Dendritic cell treated with granulocyte-macrophage colony-stimulating factor and Interleukin-4, amounts not matched to agents 40 ng/mL and 50 ng/mL, for 4 days (primary cell): ENCODE measurements around the gene GPR17.

Source experiments
- H3K27ac Mint-ChIP-seq: one replicate; pipeline ENCODE4 v1.8.0; 2022; ENCODE audit warnings: mild to moderate bottlenecking, mixed read lengths
- H3K27me3 Mint-ChIP-seq: one replicate; pipeline ENCODE4 v1.8.0; 2022; ENCODE audit warnings: mild to moderate bottlenecking, mixed read lengths
- H3K36me3 Mint-ChIP-seq: one replicate; pipeline ENCODE4 v1.8.0; 2022; ENCODE audit warnings: low read depth, mixed read lengths
- H3K4me1 Mint-ChIP-seq: one replicate; pipeline ENCODE4 v1.8.0; 2022; ENCODE audit warnings: low read depth, mixed read lengths
- H3K4me3 Mint-ChIP-seq: one replicate; pipeline ENCODE4 v1.8.0; 2022; ENCODE audit warnings: mild to moderate bottlenecking, moderate library complexity, mixed read lengths
- H3K9me3 Mint-ChIP-seq: one replicate; pipeline ENCODE4 v1.8.0; 2022; ENCODE audit warnings: mixed read lengths
- intact Hi-C: fragments of 100-400 bp; cut with micrococcal nuclease; formaldehyde crosslinking; loops from one replicate; pipeline ENCODE4 v1.15.0; 2022

The GPR17 gene

GRCh38 chr2:127622561-127623387 is 23.2 kb upstream of the GPR17 start:
- H3K9me3 Mint-ChIP-seq, result no peaks in the 10 kb centered on the region
- peaks cover 6% of the 10 kb centered on the region for H3K4me1 Mint-ChIP-seq
- H3K4me3 Mint-ChIP-seq, result no peak overlapping the region
- intact Hi-C loops, result no loop called here
- H3K36me3 Mint-ChIP-seq, result no peaks in the 10 kb centered on the region
- H3K27ac Mint-ChIP-seq, result no peak overlapping the region
- peaks cover 4% of the 10 kb centered on the region for H3K27me3 Mint-ChIP-seq

DNA sequence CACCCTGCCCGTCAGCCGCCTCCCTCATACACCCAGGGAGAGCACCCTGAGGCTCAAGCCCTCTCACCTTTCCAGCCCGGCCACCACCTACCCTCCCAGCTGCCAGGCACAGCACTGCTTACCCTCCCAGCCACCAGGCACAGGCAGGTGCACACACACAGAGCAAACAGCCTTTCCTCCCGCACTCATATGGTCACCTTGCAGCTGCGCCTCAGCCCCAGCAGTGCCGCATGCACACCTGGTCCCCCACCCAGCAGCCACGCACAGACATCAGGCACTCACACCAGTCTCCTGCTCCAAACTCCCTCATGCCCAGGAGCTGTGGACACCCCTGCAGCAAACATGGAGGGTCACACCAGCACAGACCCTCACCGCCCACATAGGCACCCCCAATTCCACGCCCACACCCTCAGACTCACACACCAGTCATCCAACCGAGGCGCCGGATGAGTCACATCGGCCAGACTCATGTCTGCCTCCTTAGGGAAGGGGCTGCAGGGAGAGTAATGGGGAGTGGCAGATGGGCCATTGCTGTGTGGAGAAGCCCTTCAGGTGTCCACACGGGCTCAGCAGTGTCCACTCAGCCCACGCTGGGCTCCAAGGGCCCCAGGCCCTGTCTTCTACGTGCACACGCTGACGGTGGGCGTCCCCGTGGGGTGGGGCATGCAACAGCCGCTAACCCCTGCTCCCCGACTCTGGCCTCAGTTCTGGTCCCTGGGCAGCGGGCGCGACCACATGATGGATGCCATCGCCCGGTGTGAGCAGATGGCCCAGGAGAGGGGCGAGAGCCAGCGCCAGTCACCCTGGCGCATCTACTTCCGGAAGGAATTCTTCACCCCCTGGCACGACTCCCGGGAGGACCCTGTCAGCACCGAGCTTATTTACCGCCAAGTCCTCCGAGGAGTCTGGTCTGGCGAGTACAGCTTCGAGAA is 22.3 kb upstream of the GPR17 start:
- intact Hi-C loops, result no loop called here
- Mint-ChIP-seq H3K4me1 (peaks cover 6% of the 10 kb centered on the region), H3K27ac (no peak overlapping the region), H3K9me3 (no peaks in the 10 kb centered on the region), H3K4me3 (no peak overlapping the region), H3K36me3 (no peaks in the 10 kb centered on the region), H3K27me3 (peaks cover 4% of the 10 kb centered on the region)

GRCh38 chr2:127624320-127624755 is 21.6 kb upstream of the GPR17 start:
- Mint-ChIP-seq H3K36me3 (no peaks in the 10 kb centered on the region), H3K27ac (no peak overlapping the region), H3K27me3 (peaks cover 4% of the 10 kb centered on the region), H3K9me3 (no peaks in the 10 kb centered on the region), H3K4me3 (no peak overlapping the region), H3K4me1 (peaks cover 13% of the 10 kb centered on the region)
- intact Hi-C loops, result no loop called here

- Mint-ChIP-seq H3K27me3 (peaks cover 4% of the 10 kb centered on the region), H3K9me3 (no peaks in the 10 kb centered on the region), H3K36me3 (no peaks in the 10 kb centered on the region), H3K4me1 (peaks cover 15% of the 10 kb centered on the region), H3K27ac (no peak overlapping the region), H3K4me3 (no peak overlapping the region)
- intact Hi-C loops, result no loop called here
Observed at GRCh38 chr2:127624756-127625571, 21.0 kb upstream of the GPR17 start.

DNA sequence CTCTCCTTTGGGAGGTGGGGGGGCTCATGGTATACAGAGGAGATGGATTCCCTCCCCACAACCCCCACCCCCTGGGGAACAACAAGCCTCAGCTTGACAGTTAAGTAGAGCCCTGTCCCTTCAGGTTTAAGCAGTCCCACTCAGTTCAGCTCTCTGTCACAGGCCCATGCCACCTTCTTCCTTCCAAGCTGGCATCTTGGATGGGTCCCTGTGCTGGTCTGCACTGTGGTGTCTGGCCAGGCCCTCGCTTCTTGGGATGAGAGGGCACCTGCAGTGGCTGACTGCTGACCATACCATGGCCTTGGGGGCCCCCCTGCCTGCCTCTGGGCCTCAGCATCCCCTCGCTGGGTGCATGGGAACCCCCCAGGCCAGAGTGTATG is 20.4 kb upstream of the GPR17 start:
- Mint-ChIP-seq H3K27ac (no peak overlapping the region), H3K4me3 (no peak overlapping the region), H3K27me3 (peaks cover 4% of the 10 kb centered on the region), H3K4me1 (peaks cover 19% of the 10 kb centered on the region), H3K36me3 (no peaks in the 10 kb centered on the region), H3K9me3 (no peaks in the 10 kb centered on the region)
- intact Hi-C loops, result no loop called here

DNA sequence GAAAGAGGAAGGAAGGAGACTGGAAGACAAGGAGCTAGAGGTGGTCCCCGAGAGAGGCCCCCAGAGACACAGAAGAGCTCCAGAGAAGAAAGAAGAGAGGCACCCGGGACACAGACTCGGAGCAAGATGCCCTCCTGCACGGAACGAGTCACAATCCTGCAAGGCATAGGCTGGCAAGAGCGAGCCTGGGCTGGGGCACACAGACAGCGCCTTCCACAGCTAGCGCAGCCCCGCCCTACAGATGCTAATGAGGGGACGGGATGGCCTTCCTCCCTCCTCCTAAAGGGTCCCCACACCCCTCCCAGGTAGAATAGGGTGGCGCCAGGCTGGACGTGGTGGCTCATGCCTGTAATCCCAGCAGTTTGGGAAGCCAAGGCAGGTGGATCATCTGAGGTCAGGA is 19.8 kb upstream of the GPR17 start:
- Mint-ChIP-seq H3K36me3 (no peaks in the 10 kb centered on the region), H3K4me3 (no peak overlapping the region), H3K27me3 (peaks cover 4% of the 10 kb centered on the region), H3K4me1 (peaks cover 26% of the 10 kb centered on the region), H3K9me3 (no peaks in the 10 kb centered on the region), H3K27ac (no peak overlapping the region)
- intact Hi-C loops, result no loop called here

DNA sequence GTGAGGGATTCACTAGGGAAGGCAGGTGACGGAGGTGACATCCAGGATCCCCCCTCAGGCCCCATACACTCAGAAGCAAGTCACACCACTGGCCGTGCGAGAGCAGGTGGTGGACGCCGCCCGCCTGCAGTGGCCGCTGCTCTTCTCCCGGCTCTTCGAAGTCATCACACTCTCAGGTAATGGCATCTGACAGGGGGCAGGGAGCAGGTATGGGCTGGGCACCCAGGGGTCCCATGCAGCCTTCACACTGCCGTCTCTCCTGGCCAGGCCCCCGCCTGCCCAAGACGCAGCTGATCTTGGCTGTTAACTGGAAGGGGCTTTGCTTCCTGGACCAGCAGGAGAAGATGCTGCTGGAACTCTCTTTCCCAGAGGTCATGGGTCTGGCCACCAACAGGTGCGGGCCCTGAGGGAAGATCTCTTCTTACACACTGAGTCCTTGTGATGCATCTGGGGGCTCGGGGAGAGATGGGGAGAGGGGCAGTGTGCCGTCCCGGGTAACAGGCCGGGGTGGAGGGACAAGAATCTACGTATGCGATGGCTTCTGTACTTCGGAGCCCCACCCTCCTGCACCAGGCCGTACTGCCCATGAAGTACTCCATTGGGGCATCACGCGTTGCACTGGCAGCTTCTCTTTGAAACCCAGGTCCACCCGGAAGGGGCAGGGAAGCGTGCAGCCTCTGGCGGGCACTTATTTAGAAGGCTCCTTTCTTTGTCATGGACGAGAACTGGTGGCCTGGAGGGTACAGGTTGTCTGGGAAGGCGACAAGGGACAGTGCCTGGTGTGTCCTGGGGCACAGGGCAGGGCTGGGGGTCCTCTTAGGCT is 18.8 kb upstream of the GPR17 start:
- Mint-ChIP-seq H3K36me3 (no peaks in the 10 kb centered on the region), H3K27ac (no peak overlapping the region), H3K4me1 (peaks cover 33% of the 10 kb centered on the region), H3K4me3 (no peak overlapping the region), H3K9me3 (no peaks in the 10 kb centered on the region), H3K27me3 (peaks cover 4% of the 10 kb centered on the region)
- intact Hi-C loops, result no loop called here

- H3K9me3 Mint-ChIP-seq, result no peaks in the 10 kb centered on the region
- H3K27ac Mint-ChIP-seq, result no peak overlapping the region
Observed at GRCh38 chr2:127627740-127628571, 18.0 kb upstream of the GPR17 start.

GRCh38 chr2:127628767-127629614 is 17.0 kb upstream of the GPR17 start:
- Mint-ChIP-seq H3K4me3 (no peak overlapping the region), H3K27ac (peak overlapping the region; percentile 89), H3K27me3 (peaks cover 4% of the 10 kb centered on the region), H3K4me1 (peaks cover 51% of the 10 kb centered on the region), H3K9me3 (no peaks in the 10 kb centered on the region), H3K36me3 (no peaks in the 10 kb centered on the region)
- intact Hi-C loops, result no loop called here

More at GRCh38 chr2:127627740-127628571, 18.0 kb upstream of the GPR17 start:
- peaks cover 41% of the 10 kb centered on the region for H3K4me1 Mint-ChIP-seq
- H3K36me3 Mint-ChIP-seq, result no peaks in the 10 kb centered on the region
- H3K27me3 Mint-ChIP-seq, result peaks cover 4% of the 10 kb centered on the region
- H3K4me3 Mint-ChIP-seq, result no peak overlapping the region
- intact Hi-C loops, result no loop called here

GRCh38 chr2:127629637-127630036 is 16.3 kb upstream of the GPR17 start:
- no peak overlapping the region for H3K4me3 Mint-ChIP-seq
- peak overlapping the region; percentile 89 for H3K27ac Mint-ChIP-seq
- intact Hi-C loops, result loop anchor here (10.0 kb wide), 1 partner anchor 105 kb away; the partner anchor contains the start of gene IWS1
- peaks cover 4% of the 10 kb centered on the region for H3K27me3 Mint-ChIP-seq
- peaks cover 58% of the 10 kb centered on the region for H3K4me1 Mint-ChIP-seq
- H3K9me3 Mint-ChIP-seq, result no peaks in the 10 kb centered on the region
- no peaks in the 10 kb centered on the region for H3K36me3 Mint-ChIP-seq

DNA sequence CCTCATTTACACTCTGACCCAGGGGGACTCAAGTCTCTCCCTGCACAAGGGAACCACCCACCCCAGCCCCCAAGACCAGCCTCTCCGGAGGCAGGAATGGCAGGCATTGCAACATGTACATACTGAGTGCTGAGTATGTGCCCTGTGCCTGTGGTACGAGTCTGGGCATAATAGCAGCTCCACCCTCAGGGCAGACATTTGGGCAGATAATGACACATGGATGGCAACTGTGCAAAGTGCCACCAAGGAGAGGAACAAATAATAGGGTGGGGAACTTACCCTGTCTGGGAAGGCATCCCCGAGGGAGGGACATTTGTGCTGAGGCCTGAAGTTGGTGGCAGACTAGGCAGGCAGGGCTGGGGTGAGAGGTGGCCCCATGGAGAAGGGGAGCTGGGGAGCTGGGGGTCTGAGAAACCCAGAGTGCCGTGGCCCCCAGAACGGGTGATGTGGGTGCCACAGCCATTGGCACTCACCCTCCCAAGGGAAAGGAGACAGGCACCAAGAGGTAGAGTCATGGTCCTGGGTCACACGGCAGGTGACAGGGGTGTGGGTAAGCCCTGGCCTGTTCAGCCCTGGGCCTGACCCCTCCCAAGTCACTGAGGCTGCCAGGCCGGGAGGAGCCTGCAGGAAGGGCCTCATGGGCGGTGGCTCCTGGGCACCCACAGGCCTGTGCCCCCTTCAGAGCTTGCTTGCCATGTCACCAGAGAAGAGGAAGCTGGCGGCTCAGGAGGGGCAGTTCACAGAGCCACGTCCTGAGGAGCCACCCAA is 15.7 kb upstream of the GPR17 start:
- Mint-ChIP-seq H3K4me3 (peak overlapping the region; percentile 39), H3K36me3 (no peaks in the 10 kb centered on the region), H3K4me1 (peaks cover 64% of the 10 kb centered on the region), H3K9me3 (no peaks in the 10 kb centered on the region), H3K27me3 (peaks cover 4% of the 10 kb centered on the region), H3K27ac (peak overlapping the region; percentile 89)
- intact Hi-C loops, result loop anchor here (10.0 kb wide), 1 partner anchor 105 kb away; the partner anchor contains the start of gene IWS1
